LoVo (cell line): ENCODE results near the gene PHF5A.
A peak's percentile ranks its signal among the peaks of the same experiment; 100 is the strongest.
"Not testable (repeated sequence)": the region's sequence is repeated elsewhere in the genome, so short reads cannot be mapped to it uniquely, and the experiment has no call there.

Experiments used
- DNase-seq: peaks from one replicate; pipeline ENCODE4 v3.0.0-alpha.2; 2016; ENCODE audit warnings: low spot score

Gene PHF5A

GRCh38 chr22:41446639-41447434, 21.7 kb downstream of the PHF5A start, which contains the start of gene TOB2:
Gene TOB2, minus strand, starts transcription at chr22:41446801. Its CDS starts 9,456 bp downstream, at chr22:41437345.
- DNase-seq: peak; percentile 94

GRCh38 chr22:41446057-41446501, 22.4 kb downstream of the PHF5A start:
- no peak for DNase-seq

- DNase-seq: peak; percentile 29
Measured at GRCh38 chr22:41445129-41446056, 23.1 kb downstream of the PHF5A start.

- no peak for DNase-seq
Measured at GRCh38 chr22:41444360-41445128, 23.9 kb downstream of the PHF5A start.

GRCh38 chr22:41442240-41442792, 26.2 kb downstream of the PHF5A start:
- DNase-seq: no peak

- DNase-seq: not testable (repeated sequence)
Measured at GRCh38 chr22:41440511-41440910, 28.0 kb downstream of the PHF5A start.

GRCh38 chr22:41437198-41437597, 31.3 kb downstream of the PHF5A start:
- no peak for DNase-seq

GRCh38 chr22:41436322-41437113, 32.0 kb downstream of the PHF5A start:
- DNase-seq: no peak

- DNase-seq: no peak
Measured at GRCh38 chr22:41435560-41435959, 32.9 kb downstream of the PHF5A start.

GRCh38 chr22:41434361-41435003, 34.0 kb downstream of the PHF5A start:
- not testable (repeated sequence) for DNase-seq

- DNase-seq: not testable (repeated sequence)
Measured at GRCh38 chr22:41433480-41433879, 35.0 kb downstream of the PHF5A start.

- DNase-seq: no peak
Measured at GRCh38 chr22:41431656-41432055, 36.8 kb downstream of the PHF5A start.

GRCh38 chr22:41429951-41430332, 38.5 kb downstream of the PHF5A start:
- DNase-seq: no peak

- no peak for DNase-seq
Measured at GRCh38 chr22:41429232-41429950, 39.1 kb downstream of the PHF5A start.

- no peak for DNase-seq
Measured at GRCh38 chr22:41425660-41426365, 42.7 kb downstream of the PHF5A start.

- DNase-seq: no peak
Measured at GRCh38 chr22:41418717-41419116, 49.8 kb downstream of the PHF5A start.

GRCh38 chr22:41417622-41418390, 50.7 kb downstream of the PHF5A start:
- no peak for DNase-seq

- no peak for DNase-seq
Measured at GRCh38 chr22:41415554-41415953, 52.9 kb downstream of the PHF5A start.
